ENCODE measurements around the gene NEURL1. TPM values are rescaled to one million over a fixed set of nuclear protein-coding genes. Genes with fewer than 3 reads are reported as not detected.

The NEURL1 gene
- total RNA-seq, 4 donors from 2014 or later = 0.39 to 0.60 TPM; not detected in 2

DNA sequence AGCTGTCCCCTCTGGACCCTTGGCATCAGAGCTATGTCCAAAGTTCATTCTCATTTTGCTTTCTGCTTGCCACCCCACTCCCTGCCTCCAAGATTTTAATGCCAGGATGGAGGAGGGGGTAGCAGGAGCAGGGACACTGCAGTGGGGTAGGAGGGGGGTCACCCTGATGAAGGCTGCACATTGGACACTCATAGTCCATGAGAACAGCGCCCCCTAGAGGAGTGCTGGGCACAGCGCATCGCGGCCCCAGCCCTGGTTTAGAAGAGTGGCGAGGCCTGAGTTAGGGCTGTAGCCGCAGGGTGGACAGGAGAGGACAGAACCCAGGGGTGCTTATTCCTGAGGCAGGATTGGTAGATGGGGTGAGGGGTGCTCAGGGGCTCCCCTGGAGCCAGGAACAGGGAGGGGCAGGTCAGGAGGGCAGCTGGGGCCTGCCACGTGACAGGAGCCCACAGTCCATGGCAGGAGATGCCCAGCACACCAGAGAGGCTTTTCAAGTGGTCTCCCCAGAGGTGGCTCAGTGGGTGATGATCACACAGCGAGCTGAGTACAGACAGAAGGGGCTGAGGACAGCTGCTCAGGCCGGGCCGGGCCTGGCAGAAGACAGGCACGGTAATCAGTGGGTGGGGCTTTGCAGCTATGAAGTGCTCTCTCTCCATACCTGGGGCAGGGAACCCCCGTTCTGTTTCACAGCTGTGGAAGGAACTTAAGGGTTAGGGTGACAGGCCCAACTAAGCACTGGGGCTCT lies 71.4 kb downstream of the NEURL1 start:
- WGBS, 2 donors = 56 to 60% methylated on average over 10 to 12 of the region's 12 CpGs

DNA sequence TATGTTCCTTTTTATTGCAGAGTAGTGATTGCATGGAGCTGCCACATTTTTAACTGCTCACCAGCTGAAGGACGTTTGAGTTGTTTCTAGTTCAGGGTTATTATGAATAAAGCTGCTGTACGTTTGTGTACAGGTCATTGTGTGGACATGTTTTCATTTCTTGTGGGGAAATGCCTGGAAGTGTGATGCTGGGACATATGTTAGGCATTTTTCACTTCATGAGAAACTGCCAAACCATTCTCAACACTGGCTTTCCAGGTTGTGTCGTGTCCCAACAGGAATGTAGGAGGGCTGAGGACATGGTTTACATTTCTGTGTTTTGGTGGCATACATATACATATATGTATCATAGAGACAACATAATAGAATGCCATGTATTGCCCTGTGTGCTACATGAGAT lies 73.0 kb downstream of the NEURL1 start:
- no peak for DNase-seq (ENCODE audit: low spot score in 2 of 2)
- Histone ChIP-seq H3K27ac (no peak overlapping the region), H3K4me1 (no peaks in the 10 kb centered on the region), H3K36me3 (no peaks in the 10 kb centered on the region), H3K9me3 (no peaks in the 10 kb centered on the region), H3K27me3 (peaks cover 0 to 1% of the 10 kb centered on the region in 2 donors), H3K4me3 (no peak overlapping the region)
- TF ChIP-seq POLR2A (IDR thresholded peaks at IDR 0.05) (no peak), EP300 (IDR thresholded peaks at IDR 0.05) (no peak)
- TF ChIP-seq, protein P1, sequence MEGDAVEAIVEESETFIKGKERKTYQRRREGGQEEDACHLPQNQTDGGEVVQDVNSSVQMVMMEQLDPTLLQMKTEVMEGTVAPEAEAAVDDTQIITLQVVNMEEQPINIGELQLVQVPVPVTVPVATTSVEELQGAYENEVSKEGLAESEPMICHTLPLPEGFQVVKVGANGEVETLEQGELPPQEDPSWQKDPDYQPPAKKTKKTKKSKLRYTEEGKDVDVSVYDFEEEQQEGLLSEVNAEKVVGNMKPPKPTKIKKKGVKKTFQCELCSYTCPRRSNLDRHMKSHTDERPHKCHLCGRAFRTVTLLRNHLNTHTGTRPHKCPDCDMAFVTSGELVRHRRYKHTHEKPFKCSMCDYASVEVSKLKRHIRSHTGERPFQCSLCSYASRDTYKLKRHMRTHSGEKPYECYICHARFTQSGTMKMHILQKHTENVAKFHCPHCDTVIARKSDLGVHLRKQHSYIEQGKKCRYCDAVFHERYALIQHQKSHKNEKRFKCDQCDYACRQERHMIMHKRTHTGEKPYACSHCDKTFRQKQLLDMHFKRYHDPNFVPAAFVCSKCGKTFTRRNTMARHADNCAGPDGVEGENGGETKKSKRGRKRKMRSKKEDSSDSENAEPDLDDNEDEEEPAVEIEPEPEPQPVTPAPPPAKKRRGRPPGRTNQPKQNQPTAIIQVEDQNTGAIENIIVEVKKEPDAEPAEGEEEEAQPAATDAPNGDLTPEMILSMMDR (IDR thresholded peaks at IDR 0.05) = no peak
- WGBS, 2 donors = 23 to 25% methylated on average over 3 of the region's 3 CpGs

More for the DNA sequence above, 71.4 kb downstream of the NEURL1 start:
- no peak overlapping the region for H3K27ac ChIP-seq
- no peaks in the 10 kb centered on the region for H3K36me3 ChIP-seq
- H3K27me3 ChIP-seq = peaks cover 0 to 5% of the 10 kb centered on the region in 2 donors
- H3K9me3 ChIP-seq = peaks cover 0 to 7% (median 0%) of the 10 kb centered on the region in 4 donors
- H3K4me1 ChIP-seq = no peaks in the 10 kb centered on the region
- TF ChIP-seq EP300 (IDR thresholded peaks at IDR 0.05) = no peak
- TF ChIP-seq, protein P1 (IDR thresholded peaks at IDR 0.05) = peak in 2 of 5 experiments; percentile 21 to 34
- TF ChIP-seq POLR2A (IDR thresholded peaks at IDR 0.05) = no peak
- no peak for DNase-seq (ENCODE audit: low spot score in 2 of 2)
- no peak overlapping the region for H3K4me3 ChIP-seq

DNA sequence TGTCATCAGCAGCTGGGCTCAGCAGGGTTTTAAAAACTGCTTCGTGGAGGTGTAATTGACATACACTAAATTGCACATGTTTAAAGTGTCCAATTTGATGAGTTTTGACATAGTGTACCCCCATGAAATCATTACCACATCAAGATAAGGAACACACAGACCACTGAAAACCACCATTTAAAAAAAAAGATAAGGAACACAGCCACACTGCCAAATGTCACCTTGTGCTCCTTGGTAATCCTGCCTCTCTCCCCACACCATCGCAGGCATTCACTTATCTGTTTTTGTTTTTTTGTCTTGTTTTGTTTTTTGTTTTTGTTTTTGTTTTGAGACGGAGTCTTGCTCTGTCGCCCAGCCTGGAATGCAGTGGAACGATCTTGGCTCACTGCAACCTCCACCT lies 75.0 kb downstream of the NEURL1 start:
- WGBS, 2 donors = 88 to 94% methylated on average over 5 of the region's 5 CpGs
- no peak overlapping the region for H3K27ac ChIP-seq
- no peaks in the 10 kb centered on the region for H3K27me3 ChIP-seq
- H3K9me3 ChIP-seq = no peaks in the 10 kb centered on the region
- H3K36me3 ChIP-seq = no peaks in the 10 kb centered on the region
- TF ChIP-seq, protein P1 (IDR thresholded peaks at IDR 0.05) = no peak
- no peak for TF ChIP-seq POLR2A (IDR thresholded peaks at IDR 0.05)
- no peak for TF ChIP-seq EP300 (IDR thresholded peaks at IDR 0.05)
- no peaks in the 10 kb centered on the region for H3K4me1 ChIP-seq
- no peak for DNase-seq (ENCODE audit: low spot score in 2 of 2)
- no peak overlapping the region for H3K4me3 ChIP-seq

DNA sequence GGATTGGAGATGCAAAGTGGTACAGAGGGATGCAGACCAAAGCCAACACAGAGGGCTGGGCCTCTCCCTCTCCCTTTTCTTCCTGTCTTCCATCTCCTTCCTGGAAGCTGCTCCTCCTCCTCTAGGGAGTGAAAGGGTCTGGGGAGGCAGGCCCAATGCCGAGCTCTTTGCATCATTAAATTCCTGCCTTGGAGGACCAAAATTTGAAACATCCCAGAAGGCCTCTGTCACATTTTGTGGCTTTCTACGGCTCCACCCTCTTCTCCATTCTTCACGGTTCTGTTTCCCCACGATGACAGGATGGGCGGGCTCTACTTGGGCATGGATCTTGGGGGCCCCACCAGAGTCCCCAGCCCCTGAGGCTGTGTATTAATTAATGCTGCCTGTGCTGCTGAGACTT lies 76.4 kb downstream of the NEURL1 start:
- Histone ChIP-seq H3K36me3 (no peaks in the 10 kb centered on the region), H3K9me3 (no peaks in the 10 kb centered on the region), H3K4me1 (no peaks in the 10 kb centered on the region), H3K27ac (no peak overlapping the region), H3K4me3 (no peak overlapping the region), H3K27me3 (no peaks in the 10 kb centered on the region)
- no peak for TF ChIP-seq EP300 (IDR thresholded peaks at IDR 0.05)
- TF ChIP-seq POLR2A (IDR thresholded peaks at IDR 0.05) = no peak
- TF ChIP-seq, protein P1 (IDR thresholded peaks at IDR 0.05) = no peak
- 51 to 61% methylated on average over 5 of the region's 5 CpGs for WGBS, 2 donors
- no peak for DNase-seq (ENCODE audit: low spot score in 2 of 2)

DNA sequence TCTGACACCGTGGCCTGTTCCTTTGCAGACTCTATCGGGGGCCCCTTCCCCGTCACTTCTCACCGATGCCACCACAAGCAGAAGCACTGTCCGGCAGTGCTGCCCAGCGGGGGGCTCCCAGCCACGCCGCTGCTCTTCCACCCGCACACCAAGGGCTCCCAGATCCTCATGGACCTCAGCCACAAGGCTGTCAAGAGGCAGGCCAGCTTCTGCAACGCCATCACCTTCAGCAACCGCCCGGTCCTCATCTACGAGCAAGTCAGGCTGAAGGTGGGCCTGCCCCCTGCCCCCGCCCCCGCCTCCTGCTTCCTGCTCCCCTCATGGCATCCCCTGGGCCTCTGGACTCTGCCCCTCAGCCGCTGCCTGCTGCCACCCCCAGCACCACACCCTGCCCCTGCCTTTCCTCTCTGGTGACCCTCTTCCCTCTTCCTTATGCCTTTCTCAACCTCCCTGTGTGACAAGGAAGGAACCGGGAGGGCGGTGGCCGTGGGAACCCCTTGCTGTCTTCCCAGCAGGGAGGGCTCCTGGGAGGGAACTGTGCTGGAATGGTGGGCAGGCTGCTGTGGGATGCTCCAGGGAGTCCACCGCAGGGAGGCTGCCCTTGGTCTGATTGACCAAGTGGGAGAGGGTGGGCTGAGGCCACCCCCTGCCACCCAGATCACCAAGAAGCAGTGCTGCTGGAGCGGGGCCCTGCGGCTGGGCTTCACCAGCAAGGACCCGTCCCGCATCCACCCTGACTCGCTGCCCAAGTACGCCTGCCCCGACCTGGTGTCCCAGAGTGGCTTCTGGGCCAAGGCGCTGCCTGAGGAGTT lies 77.5 kb downstream of the NEURL1 start:
- no peaks in the 10 kb centered on the region for H3K36me3 ChIP-seq
- no peaks in the 10 kb centered on the region for H3K27me3 ChIP-seq
- TF ChIP-seq, protein P1 (IDR thresholded peaks at IDR 0.05) = no peak
- TF ChIP-seq POLR2A (IDR thresholded peaks at IDR 0.05) = no peak
- TF ChIP-seq EP300 (IDR thresholded peaks at IDR 0.05) = no peak
- H3K4me3 ChIP-seq = no peak overlapping the region
- 85 to 92% methylated on average over 20 of the region's 28 CpGs for WGBS, 2 donors
- H3K4me1 ChIP-seq = no peaks in the 10 kb centered on the region
- no peak overlapping the region for H3K27ac ChIP-seq
- no peak for DNase-seq (ENCODE audit: low spot score in 2 of 2)
- no peaks in the 10 kb centered on the region for H3K9me3 ChIP-seq

Measured in tibial nerve (tissue), 4 donors.